Activated naive CD8-positive, alpha-beta T cell (primary cell): ENCODE measurements around the gene APH1B.
A peak's percentile ranks its signal among the peaks of the same experiment; 100 is the strongest.
"Not testable (repeated sequence)": the region's sequence is repeated elsewhere in the genome, so short reads cannot be mapped to it uniquely, and the experiment has no call there.

Experiments used
- H3K27ac Mint-ChIP-seq: one replicate; pipeline ENCODE4 v1.8.0; 2021; ENCODE audit warnings: mixed read lengths
- H3K27me3 Mint-ChIP-seq: one replicate; pipeline ENCODE4 v1.8.0; 2021; ENCODE audit warnings: mixed read lengths
- H3K36me3 Mint-ChIP-seq: one replicate; pipeline ENCODE4 v1.8.0; 2021; ENCODE audit warnings: mixed read lengths
- H3K4me1 Mint-ChIP-seq: one replicate; pipeline ENCODE4 v1.8.0; 2021; ENCODE audit warnings: low read depth, mixed read lengths
- H3K4me3 Mint-ChIP-seq: one replicate; pipeline ENCODE4 v1.8.0; 2021; ENCODE audit warnings: mild to moderate bottlenecking, mixed read lengths
- H3K9me3 Mint-ChIP-seq: one replicate; pipeline ENCODE4 v1.8.0; 2021; ENCODE audit warnings: low read depth, mixed read lengths

The APH1B gene

GRCh38 chr15:63277038-63277892 is at the start of gene APH1B:
APH1B (plus strand) TSS chr15:63277605; CDS start chr15:63277624, 19 bp downstream.
- H3K4me1 Mint-ChIP-seq: peaks cover 39% of the 10 kb centered on the region
- H3K27ac Mint-ChIP-seq: peak within 1 kb of the TSS; percentile 91
- H3K4me3 Mint-ChIP-seq: peak within 1 kb of the TSS; percentile 86

GRCh38 chr15:63227689-63228088 is 49.7 kb upstream of the APH1B start:
- Mint-ChIP-seq H3K9me3 (no peaks in the 10 kb centered on the region), H3K36me3 (peaks cover 10% of the 10 kb centered on the region), H3K4me3 (peak overlapping the region; percentile 20), H3K27ac (peak overlapping the region; percentile 87), H3K4me1 (peaks cover 77% of the 10 kb centered on the region), H3K27me3 (no peaks in the 10 kb centered on the region)

More at GRCh38 chr15:63277038-63277892, at the start of gene APH1B:
- Mint-ChIP-seq H3K36me3 (peaks cover 4% of the 10 kb centered on the region), H3K9me3 (no peaks in the 10 kb centered on the region), H3K27me3 (no peaks in the 10 kb centered on the region)

GRCh38 chr15:63231206-63231605 is 46.2 kb upstream of the APH1B start:
- peaks cover 81% of the 10 kb centered on the region for H3K4me1 Mint-ChIP-seq
- H3K4me3 Mint-ChIP-seq: peak overlapping the region; percentile 24
- H3K27me3 Mint-ChIP-seq: no peaks in the 10 kb centered on the region
- peak overlapping the region; percentile 70 for H3K27ac Mint-ChIP-seq
- peaks cover 20% of the 10 kb centered on the region for H3K36me3 Mint-ChIP-seq
- H3K9me3 Mint-ChIP-seq: no peaks in the 10 kb centered on the region

GRCh38 chr15:63231706-63232105 is 45.7 kb upstream of the APH1B start:
- Mint-ChIP-seq H3K4me3 (peak overlapping the region; percentile 24), H3K4me1 (peaks cover 80% of the 10 kb centered on the region), H3K36me3 (peaks cover 17% of the 10 kb centered on the region)

GRCh38 chr15:63232405-63232804 is 45.0 kb upstream of the APH1B start:
- Mint-ChIP-seq H3K4me3 (peak overlapping the region; percentile 24), H3K27ac (peak overlapping the region; percentile 46), H3K36me3 (peaks cover 20% of the 10 kb centered on the region), H3K27me3 (no peaks in the 10 kb centered on the region), H3K4me1 (peaks cover 80% of the 10 kb centered on the region), H3K9me3 (no peaks in the 10 kb centered on the region)

More at GRCh38 chr15:63231706-63232105, 45.7 kb upstream of the APH1B start:
- Mint-ChIP-seq H3K9me3 (no peaks in the 10 kb centered on the region), H3K27me3 (no peaks in the 10 kb centered on the region), H3K27ac (peak overlapping the region; percentile 46)

GRCh38 chr15:63232943-63233342 is 44.5 kb upstream of the APH1B start:
- Mint-ChIP-seq H3K4me1 (peaks cover 80% of the 10 kb centered on the region), H3K27ac (peak overlapping the region; percentile 50), H3K4me3 (no peak overlapping the region)

GRCh38 chr15:63233667-63234423 is 43.6 kb upstream of the APH1B start:
- Mint-ChIP-seq H3K27ac (peak overlapping the region; percentile 82), H3K9me3 (no peaks in the 10 kb centered on the region), H3K36me3 (peaks cover 22% of the 10 kb centered on the region), H3K27me3 (no peaks in the 10 kb centered on the region), H3K4me3 (peak overlapping the region; percentile 52), H3K4me1 (peaks cover 81% of the 10 kb centered on the region)

More at GRCh38 chr15:63232943-63233342, 44.5 kb upstream of the APH1B start:
- Mint-ChIP-seq H3K27me3 (no peaks in the 10 kb centered on the region), H3K9me3 (no peaks in the 10 kb centered on the region), H3K36me3 (peaks cover 22% of the 10 kb centered on the region)

GRCh38 chr15:63234451-63234870 is 42.9 kb upstream of the APH1B start:
- H3K4me1 Mint-ChIP-seq: peaks cover 78% of the 10 kb centered on the region

GRCh38 chr15:63236272-63236671 is 41.1 kb upstream of the APH1B start:
- H3K9me3 Mint-ChIP-seq: no peaks in the 10 kb centered on the region
- peaks cover 20% of the 10 kb centered on the region for H3K36me3 Mint-ChIP-seq
- no peak overlapping the region for H3K4me3 Mint-ChIP-seq
- peaks cover 83% of the 10 kb centered on the region for H3K4me1 Mint-ChIP-seq
- no peak overlapping the region for H3K27ac Mint-ChIP-seq
- H3K27me3 Mint-ChIP-seq: no peaks in the 10 kb centered on the region

More at GRCh38 chr15:63234451-63234870, 42.9 kb upstream of the APH1B start:
- Mint-ChIP-seq H3K9me3 (no peaks in the 10 kb centered on the region), H3K4me3 (no peak overlapping the region), H3K27ac (peak overlapping the region; percentile 82), H3K36me3 (peaks cover 20% of the 10 kb centered on the region), H3K27me3 (no peaks in the 10 kb centered on the region)

GRCh38 chr15:63237086-63237485 is 40.3 kb upstream of the APH1B start:
- Mint-ChIP-seq H3K27ac (peak overlapping the region; percentile 43), H3K36me3 (peaks cover 24% of the 10 kb centered on the region), H3K4me1 (peaks cover 81% of the 10 kb centered on the region), H3K4me3 (peak overlapping the region; percentile 12)
- H3K9me3 Mint-ChIP-seq, H3K27me3 Mint-ChIP-seq: not testable (repeated sequence)

- H3K4me1 Mint-ChIP-seq: peaks cover 82% of the 10 kb centered on the region
- no peak overlapping the region for H3K27ac Mint-ChIP-seq
- no peak overlapping the region for H3K4me3 Mint-ChIP-seq
- no peaks in the 10 kb centered on the region for H3K9me3 Mint-ChIP-seq
- no peaks in the 10 kb centered on the region for H3K27me3 Mint-ChIP-seq
- H3K36me3 Mint-ChIP-seq: peaks cover 27% of the 10 kb centered on the region
Observed at GRCh38 chr15:63238171-63238570, 39.2 kb upstream of the APH1B start.

GRCh38 chr15:63238796-63239195 is 38.6 kb upstream of the APH1B start:
- peaks cover 28% of the 10 kb centered on the region for H3K36me3 Mint-ChIP-seq
- H3K4me1 Mint-ChIP-seq: peaks cover 82% of the 10 kb centered on the region
- no peak overlapping the region for H3K27ac Mint-ChIP-seq
- H3K4me3 Mint-ChIP-seq: no peak overlapping the region
- H3K9me3 Mint-ChIP-seq: no peaks in the 10 kb centered on the region
- H3K27me3 Mint-ChIP-seq: no peaks in the 10 kb centered on the region

- no peak overlapping the region for H3K4me3 Mint-ChIP-seq
- no peaks in the 10 kb centered on the region for H3K9me3 Mint-ChIP-seq
- H3K27me3 Mint-ChIP-seq: no peaks in the 10 kb centered on the region
- H3K4me1 Mint-ChIP-seq: peaks cover 83% of the 10 kb centered on the region
- peaks cover 22% of the 10 kb centered on the region for H3K36me3 Mint-ChIP-seq
- H3K27ac Mint-ChIP-seq: peak overlapping the region; percentile 64
Observed at GRCh38 chr15:63240109-63240508, 37.3 kb upstream of the APH1B start.

GRCh38 chr15:63241316-63241715 is 36.1 kb upstream of the APH1B start:
- Mint-ChIP-seq H3K27me3 (no peaks in the 10 kb centered on the region), H3K4me1 (peaks cover 84% of the 10 kb centered on the region), H3K27ac (peak overlapping the region; percentile 72), H3K36me3 (peaks cover 16% of the 10 kb centered on the region), H3K4me3 (no peak overlapping the region), H3K9me3 (no peaks in the 10 kb centered on the region)

- no peaks in the 10 kb centered on the region for H3K27me3 Mint-ChIP-seq
- H3K27ac Mint-ChIP-seq: peak overlapping the region; percentile 67
- no peaks in the 10 kb centered on the region for H3K9me3 Mint-ChIP-seq
- H3K4me1 Mint-ChIP-seq: peaks cover 71% of the 10 kb centered on the region
- peak overlapping the region; percentile 24 for H3K4me3 Mint-ChIP-seq
- H3K36me3 Mint-ChIP-seq: peaks cover 14% of the 10 kb centered on the region
Observed at GRCh38 chr15:63243101-63243500, 34.3 kb upstream of the APH1B start.
